ENCODE measurements around the gene PES1.

GRCh38 chr22:30566125-30566524 is 25.6 kb downstream of the PES1 start:
- TF ChIP-seq EP300 (IDR thresholded peaks at IDR 0.05) (no peak), POLR2A (IDR thresholded peaks at IDR 0.05; ENCODE audit: low read depth) (no peak), POLR2AphosphoS5 (IDR thresholded peaks at IDR 0.05) (no peak), CTCF (IDR thresholded peaks at IDR 0.05) (no peak)

All from esophagus muscularis mucosa (tissue), 4 donors.